ENCODE data around the gene ARID5A. TPM values are rescaled to one million over a fixed set of nuclear protein-coding genes. Genes with fewer than 3 reads are reported as not detected.

Gene ARID5A
- polyA plus RNA-seq, 1 donor from 2014 or later, result not detected

DNA sequence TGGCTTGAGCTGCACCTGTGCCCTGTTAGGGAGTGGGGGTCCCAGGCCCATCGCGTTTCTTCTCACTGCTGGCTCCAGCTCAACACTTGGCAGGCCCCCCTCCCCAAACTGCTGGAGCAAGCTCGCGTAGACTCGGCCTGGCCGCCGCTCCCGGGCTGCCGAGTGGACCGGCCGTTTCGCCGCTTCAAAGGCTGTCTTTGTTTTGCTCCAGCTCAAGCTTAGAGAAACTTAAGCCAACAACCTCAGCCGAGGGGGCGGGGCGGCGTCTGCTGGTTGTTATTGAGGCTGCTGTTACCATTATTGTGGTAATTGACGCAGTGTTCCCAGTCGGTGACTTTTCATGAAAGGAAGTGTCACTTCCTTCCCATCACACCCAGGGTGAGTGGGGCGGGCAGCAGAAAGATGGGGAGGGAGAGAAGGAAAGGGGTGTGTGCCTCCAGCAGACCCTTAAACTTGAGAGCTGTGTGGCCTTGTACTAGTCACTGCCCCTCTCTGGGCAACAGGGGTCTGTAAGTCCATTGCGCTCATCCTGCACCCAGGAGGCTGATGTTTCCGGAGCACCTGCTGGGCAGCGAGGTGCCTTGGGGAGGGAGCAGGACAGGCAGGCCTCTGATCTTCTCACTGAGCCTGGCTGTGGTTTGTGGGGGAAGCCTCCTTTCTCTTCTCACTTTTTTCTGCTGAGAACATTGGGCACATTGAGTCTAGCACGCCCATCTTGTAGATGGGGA, 2.1 kb downstream of the ARID5A start:
- Histone ChIP-seq H3K9ac (ENCODE audit: low read length) (no peak overlapping the region), H3K9me2 (ENCODE audit: insufficient read depth, low read length) (no peaks in the 10 kb centered on the region), H3K79me2 (replicated peaks; ENCODE audit: insufficient read depth, low read length) (no peaks in the 10 kb centered on the region), H3F3A (ENCODE audit: insufficient read depth, low read length, poor library complexity, severe bottlenecking) (no peaks in the 10 kb centered on the region), H3K27ac (ENCODE audit: low read length) (no peak overlapping the region), H3K4me3 (ENCODE audit: low read length) (no peak overlapping the region), H3K27me3 (ENCODE audit: insufficient read depth, low read depth, low read length) (peaks cover 37% of the 10 kb centered on the region), H2AFZ (ENCODE audit: low read depth, low read length) (no peak overlapping the region), H3K36me3 (ENCODE audit: insufficient read depth, low read length) (no peaks in the 10 kb centered on the region), H3K9me3 (ENCODE audit: low read length) (no peaks in the 10 kb centered on the region), H4K20me1 (ENCODE audit: insufficient read depth) (no peaks in the 10 kb centered on the region), H3K4me2 (ENCODE audit: low read length) (no peak overlapping the region)
- TF ChIP-seq POLR2AphosphoS5 (IDR thresholded peaks at IDR 0.05) (no peak), SMC3 (conservative IDR thresholded peaks at IDR 0.05; ENCODE audit: poor library complexity) (no peak), MXI1 (conservative IDR thresholded peaks at IDR 0.05; ENCODE audit: poor library complexity, severe bottlenecking) (no peak), EZH2 (IDR thresholded peaks at IDR 0.05; ENCODE audit: borderline replicate concordance, insufficient read depth, low read length, poor library complexity, severe bottlenecking) (no peak), EP300 (conservative IDR thresholded peaks at IDR 0.05; ENCODE audit: poor library complexity, severe bottlenecking) (no peak), TAF1 (IDR thresholded peaks at IDR 0.05; ENCODE audit: low read depth) (no peak), RAD21 (conservative IDR thresholded peaks at IDR 0.05) (no peak)
- TF ChIP-seq, protein P1, sequence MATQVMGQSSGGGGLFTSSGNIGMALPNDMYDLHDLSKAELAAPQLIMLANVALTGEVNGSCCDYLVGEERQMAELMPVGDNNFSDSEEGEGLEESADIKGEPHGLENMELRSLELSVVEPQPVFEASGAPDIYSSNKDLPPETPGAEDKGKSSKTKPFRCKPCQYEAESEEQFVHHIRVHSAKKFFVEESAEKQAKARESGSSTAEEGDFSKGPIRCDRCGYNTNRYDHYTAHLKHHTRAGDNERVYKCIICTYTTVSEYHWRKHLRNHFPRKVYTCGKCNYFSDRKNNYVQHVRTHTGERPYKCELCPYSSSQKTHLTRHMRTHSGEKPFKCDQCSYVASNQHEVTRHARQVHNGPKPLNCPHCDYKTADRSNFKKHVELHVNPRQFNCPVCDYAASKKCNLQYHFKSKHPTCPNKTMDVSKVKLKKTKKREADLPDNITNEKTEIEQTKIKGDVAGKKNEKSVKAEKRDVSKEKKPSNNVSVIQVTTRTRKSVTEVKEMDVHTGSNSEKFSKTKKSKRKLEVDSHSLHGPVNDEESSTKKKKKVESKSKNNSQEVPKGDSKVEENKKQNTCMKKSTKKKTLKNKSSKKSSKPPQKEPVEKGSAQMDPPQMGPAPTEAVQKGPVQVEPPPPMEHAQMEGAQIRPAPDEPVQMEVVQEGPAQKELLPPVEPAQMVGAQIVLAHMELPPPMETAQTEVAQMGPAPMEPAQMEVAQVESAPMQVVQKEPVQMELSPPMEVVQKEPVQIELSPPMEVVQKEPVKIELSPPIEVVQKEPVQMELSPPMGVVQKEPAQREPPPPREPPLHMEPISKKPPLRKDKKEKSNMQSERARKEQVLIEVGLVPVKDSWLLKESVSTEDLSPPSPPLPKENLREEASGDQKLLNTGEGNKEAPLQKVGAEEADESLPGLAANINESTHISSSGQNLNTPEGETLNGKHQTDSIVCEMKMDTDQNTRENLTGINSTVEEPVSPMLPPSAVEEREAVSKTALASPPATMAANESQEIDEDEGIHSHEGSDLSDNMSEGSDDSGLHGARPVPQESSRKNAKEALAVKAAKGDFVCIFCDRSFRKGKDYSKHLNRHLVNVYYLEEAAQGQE (IDR thresholded peaks at IDR 0.05; ENCODE audit: borderline replicate concordance), result no peak
- TF ChIP-seq, protein P2, sequence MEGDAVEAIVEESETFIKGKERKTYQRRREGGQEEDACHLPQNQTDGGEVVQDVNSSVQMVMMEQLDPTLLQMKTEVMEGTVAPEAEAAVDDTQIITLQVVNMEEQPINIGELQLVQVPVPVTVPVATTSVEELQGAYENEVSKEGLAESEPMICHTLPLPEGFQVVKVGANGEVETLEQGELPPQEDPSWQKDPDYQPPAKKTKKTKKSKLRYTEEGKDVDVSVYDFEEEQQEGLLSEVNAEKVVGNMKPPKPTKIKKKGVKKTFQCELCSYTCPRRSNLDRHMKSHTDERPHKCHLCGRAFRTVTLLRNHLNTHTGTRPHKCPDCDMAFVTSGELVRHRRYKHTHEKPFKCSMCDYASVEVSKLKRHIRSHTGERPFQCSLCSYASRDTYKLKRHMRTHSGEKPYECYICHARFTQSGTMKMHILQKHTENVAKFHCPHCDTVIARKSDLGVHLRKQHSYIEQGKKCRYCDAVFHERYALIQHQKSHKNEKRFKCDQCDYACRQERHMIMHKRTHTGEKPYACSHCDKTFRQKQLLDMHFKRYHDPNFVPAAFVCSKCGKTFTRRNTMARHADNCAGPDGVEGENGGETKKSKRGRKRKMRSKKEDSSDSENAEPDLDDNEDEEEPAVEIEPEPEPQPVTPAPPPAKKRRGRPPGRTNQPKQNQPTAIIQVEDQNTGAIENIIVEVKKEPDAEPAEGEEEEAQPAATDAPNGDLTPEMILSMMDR (IDR thresholded peaks at IDR 0.05; ENCODE audit: poor library complexity, severe bottlenecking), result no peak

DNA sequence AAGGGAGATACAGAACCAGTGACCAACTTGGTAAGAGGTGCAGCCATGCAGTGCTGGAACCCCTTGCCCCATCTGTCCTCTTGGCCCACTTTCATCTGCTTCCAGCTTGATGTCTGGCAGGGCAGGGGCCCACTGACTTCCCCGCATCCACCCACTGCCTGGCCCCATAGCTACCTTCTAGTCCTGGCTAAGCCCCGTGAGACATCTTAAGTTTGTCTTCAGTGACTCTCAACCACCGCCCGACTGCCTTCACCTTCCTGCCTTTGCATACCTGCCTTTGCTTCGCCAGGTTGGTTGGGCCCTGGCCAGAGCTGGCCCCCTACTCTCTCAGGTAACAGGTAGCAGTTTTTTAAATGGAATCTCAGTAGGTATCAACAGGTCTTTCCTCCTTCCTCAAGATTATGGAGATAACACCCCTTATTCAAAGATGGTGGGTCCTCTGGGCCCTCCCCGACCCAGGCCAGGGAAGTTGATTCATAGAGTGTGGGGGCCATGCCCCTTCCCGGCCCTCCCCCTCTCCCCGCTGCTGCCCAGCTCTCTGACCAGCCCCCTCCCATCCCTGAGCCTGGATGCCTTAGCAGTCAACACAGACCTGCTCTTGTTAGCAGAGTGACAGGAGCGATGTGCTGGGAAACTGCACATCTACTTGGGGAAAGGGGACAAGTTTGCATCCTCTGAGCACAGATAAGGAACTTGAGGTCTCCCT, 2.8 kb downstream of the ARID5A start:
- H3K27me3 ChIP-seq (ENCODE audit: insufficient read depth, low read depth, low read length), result peaks cover 37% of the 10 kb centered on the region
- H3K9me2 ChIP-seq (ENCODE audit: insufficient read depth, low read length), result no peaks in the 10 kb centered on the region
- H3K4me2 ChIP-seq (ENCODE audit: low read length), result no peak overlapping the region
- no peaks in the 10 kb centered on the region for H3K9me3 ChIP-seq (ENCODE audit: low read length)
- no peaks in the 10 kb centered on the region for H3K79me2 ChIP-seq (replicated peaks; ENCODE audit: insufficient read depth, low read length)
- no peak overlapping the region for H3K4me3 ChIP-seq (ENCODE audit: low read length)
- TF ChIP-seq POLR2AphosphoS5 (IDR thresholded peaks at IDR 0.05), result no peak
- no peak overlapping the region for H3K27ac ChIP-seq (ENCODE audit: low read length)
- no peaks in the 10 kb centered on the region for H3K36me3 ChIP-seq (ENCODE audit: insufficient read depth, low read length)
- no peak overlapping the region for H2AFZ ChIP-seq (ENCODE audit: low read depth, low read length)
- H3F3A ChIP-seq (ENCODE audit: insufficient read depth, low read length, poor library complexity, severe bottlenecking), result no peaks in the 10 kb centered on the region
- no peak overlapping the region for H3K9ac ChIP-seq (ENCODE audit: low read length)
- no peaks in the 10 kb centered on the region for H4K20me1 ChIP-seq (ENCODE audit: insufficient read depth)
